Kidney tubule cell (primary cell): ENCODE results near the gene POLR1B.

ENCODE experiments used
- DNase-seq: peaks from one replicate; pipeline ENCODE4 v3.0.0-alpha.2; 2018; ENCODE audit warnings: low spot score

The POLR1B gene

DNA sequence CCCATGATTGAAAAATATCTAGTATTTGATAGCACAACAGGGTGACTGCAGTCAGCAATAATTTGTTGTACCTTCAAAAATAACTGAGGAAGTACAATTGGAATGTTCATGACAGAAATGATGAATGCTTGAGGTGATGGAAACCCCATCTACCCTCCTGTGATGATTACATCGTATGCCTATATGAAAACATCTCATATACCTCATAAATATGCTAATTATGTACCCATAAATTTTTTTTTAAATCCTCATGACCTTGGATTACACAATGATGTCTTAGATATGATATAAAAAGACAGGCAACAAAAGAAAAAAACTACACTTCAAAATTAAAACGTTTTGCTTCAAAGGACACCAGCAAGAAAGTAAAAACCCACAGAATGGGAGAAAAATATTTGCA lies 1.4 kb upstream of the POLR1B start:
- no peak for DNase-seq

DNA sequence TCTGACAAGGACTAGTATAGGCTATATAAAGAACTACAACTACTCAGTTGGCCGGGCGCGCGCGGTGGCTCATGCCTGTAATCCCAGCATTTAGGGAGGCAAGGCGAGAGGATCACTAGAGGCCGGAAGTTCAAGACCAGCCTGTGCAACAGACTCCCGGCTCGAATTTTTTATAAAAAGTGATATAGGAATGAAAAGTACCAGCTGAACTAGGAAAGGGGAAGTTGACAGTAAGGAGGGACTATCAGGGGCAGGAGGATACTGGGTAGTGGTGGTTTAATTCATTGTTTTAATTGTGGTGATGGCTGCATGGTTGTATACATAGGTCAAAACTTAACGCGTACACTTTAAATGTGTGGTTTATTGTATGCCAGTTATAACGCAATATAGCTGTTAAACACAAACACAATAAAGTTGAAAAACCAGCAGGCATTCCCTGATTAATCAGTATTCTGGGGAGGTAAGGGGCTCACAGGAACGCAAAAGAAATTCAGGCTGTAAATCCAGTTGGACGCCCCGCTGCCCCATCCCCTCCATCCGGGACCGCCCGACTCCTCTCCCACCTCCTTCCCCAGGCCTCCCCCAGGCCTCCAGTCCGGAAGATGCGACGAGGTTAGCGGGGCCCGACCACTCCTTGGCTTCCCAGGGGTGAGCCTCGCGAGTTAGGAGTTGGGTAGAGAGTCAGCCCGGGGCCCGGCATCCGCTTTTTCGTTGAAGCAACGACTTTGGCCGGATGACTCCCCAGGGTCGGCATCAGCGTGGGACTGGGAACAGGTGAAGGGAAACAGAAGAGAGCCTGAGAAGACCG lies 746 bp upstream of the POLR1B start:
- peak; percentile 67 for DNase-seq

- peak; percentile 25 for DNase-seq
Observed at GRCh38 chr2:112542984-112543661, 858 bp downstream of the POLR1B start.

DNA sequence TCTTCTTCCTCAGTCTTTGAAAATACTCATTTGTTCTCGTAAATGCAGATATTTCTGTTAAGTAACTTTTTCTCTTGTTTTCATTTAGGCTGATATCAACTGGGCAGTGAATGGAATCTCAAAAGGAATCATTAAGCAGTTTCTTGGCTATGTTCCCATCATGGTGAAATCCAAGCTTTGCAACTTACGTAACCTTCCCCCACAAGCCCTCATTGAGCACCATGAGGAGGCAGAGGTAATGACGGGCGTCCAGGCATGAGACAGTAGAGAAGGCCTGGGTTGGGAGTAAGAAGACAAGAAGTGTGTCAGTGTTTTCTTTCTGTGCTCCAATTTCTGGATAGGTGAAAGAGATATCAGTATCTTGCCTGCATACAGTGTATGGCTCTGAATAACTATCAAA lies 5.1 kb downstream of the POLR1B start:
- DNase-seq: peak; percentile 87

GRCh38 chr2:112548980-112549379 lies 6.7 kb downstream of the POLR1B start:
- no peak for DNase-seq

- DNase-seq: peak; percentile 73
Observed at GRCh38 chr2:112566104-112566503, 23.8 kb downstream of the POLR1B start.

DNA sequence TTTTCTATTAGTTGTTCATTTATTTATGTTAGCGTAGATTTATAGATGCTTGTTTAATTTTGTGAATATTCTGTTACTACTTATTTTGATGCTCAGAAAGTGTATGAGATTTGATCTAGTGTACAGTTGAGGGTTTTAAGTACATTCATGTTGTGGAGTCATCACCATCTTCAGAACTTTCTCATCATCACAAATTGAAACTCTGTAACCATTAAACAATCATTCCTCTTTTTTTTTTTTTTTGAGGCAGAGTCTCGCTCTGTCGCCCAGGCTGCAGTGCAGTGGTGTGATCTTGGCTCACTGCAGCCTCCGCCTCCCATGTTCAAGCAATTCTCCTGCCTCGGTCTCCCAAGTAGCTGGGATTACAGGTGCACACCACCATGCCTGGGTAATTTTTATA lies 24.2 kb downstream of the POLR1B start:
- peak; percentile 13 for DNase-seq

DNA sequence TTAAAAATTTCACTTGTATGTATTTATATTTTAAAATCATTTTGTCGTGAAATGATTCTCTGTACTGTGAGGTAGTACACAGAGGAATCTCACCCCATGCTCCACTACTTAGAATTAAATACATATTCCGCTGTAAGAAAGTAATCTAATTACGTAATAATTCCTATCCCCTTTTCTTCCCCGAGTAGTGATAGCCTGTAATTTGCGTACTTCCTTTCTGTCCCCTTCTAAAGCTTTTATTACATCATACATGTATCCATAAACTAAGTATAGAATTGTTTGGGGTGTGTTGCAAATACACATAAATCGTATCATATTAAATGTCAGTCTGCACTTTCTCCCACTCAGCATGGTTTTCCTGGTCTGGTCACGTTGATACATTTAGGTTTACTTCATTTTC lies 29.7 kb downstream of the POLR1B start:
- no peak for DNase-seq

DNA sequence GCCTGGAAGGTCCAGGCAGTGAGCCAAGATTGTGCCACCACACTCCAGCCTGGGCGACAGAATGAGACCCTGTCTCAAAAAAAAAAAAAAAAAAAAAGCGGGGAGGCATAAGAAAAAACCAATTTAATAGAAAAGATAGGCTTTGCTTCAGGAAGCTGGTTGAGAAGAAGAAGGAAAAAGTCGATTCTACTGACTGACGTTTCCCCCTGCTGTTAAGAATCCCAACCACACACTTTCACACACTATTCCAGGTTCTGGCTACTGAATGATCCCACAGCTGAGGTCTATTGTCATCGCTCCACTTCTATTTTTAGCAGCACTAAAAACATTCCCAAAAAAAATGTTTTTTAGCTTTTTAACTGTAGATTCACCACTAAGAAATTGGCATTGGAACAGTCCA lies 35.5 kb downstream of the POLR1B start:
- no peak for DNase-seq

- DNase-seq: peak; percentile 85
Observed at GRCh38 chr2:112579241-112579640, 37.0 kb downstream of the POLR1B start.

DNA sequence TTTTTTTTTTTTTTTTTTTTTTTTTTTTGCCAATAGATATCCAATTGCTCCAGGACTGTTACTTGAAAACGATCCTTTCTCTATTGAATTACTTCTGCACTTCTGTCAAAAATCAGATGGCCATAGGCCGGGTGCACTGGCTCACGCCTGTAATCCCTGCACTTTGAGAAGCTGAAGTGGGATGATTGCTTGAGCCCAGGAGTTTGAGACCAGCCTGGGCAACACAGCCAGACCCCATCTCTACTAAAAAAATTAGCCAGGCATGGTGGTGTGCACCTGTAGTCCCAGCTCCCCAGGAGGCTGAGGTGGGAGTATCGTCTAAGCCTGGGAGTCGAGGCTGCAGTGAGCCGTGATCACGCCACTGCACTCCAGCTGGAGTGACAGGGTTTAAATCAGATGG lies 37.8 kb downstream of the POLR1B start:
- DNase-seq: no peak

DNA sequence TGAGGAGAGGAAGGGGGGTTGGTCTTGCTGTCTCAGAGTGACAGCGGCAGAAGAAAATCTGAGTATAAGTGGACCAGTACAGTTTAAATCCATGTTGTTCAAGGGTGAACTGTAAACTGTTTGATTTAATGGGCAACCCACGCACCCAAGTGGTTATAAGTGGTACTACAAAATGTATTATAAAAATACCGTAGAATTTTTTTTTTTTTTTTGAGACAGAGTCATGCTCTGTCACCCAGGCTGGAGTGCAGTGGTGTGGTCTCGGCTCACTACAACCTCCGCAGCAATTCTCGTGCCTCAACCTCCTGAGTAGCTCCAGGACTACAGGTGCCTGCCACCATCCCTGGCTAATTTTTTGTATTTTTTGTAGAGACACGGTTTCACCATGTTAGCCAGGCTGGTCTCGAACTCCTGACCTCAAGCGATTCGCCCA lies 40.1 kb downstream of the POLR1B start:
- peak; percentile 79 for DNase-seq

DNA sequence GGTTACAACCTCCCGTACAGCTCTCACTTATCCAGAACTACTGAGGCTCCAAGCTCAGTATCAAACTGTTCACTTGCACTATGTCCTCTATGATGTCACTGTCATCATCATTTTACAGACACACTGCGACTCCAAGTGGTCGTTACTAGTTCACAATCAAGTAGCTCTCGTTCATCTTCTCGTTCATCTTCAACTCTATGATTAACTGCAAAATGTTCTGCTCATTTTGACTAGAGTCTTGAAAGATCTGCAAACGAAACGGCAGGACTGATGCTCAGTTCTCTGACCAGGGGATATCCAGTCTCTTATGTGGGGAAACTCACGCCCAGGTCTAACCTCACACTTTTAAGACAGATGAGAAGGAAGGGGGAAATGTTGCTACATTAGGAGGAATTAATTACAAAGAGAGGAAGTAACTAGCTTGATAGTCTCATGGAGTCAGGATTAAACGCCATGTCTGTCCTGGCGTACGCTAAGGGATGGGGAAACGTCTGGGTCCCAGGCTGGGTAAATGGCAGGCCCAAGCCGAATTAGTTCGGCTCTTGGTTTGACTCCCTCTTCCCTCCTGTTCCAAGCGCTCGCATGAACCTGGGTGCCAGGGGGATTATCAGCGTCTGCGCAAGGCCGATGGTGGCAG lies 41.4 kb downstream of the POLR1B start:
- peak; percentile 44 for DNase-seq

DNA sequence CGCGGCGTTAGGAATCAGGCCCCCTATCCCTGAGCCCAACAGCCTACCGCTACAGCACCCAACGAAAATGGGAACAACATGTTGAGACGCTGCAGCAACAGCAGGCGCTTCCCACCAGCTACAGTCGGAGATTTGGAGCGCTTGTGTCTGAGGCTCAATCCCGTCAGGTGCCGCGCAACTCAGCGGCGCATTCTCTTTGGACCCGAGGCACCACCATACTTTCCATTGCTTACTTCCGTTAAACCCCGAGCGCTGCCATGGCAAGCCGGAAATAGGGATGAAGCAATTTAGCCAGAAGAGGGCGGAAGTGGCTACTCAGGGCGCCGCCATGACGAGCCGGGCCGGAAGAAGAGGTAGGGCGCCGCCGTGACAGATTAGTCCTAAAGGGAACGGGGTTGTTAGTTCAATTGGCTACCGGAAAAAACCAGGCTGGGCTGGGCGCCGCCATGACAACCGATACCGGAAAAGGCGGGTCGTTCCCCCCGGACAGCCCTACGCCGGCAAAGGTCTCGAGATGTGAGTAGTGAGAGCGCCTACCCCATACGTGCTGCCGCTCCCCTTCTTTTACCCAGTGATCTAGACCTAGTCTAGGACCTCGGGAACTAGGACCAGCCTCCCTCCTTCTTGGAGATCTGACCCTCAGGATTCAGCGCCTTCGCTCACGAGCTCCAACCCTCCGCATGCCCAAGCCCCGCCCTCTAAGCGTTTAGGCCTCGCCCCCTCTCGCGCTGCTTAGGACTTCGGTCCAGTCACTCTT lies 42.0 kb downstream of the POLR1B start, which contains the start of gene CHCHD5:
CHCHD5 (plus strand) TSS at position 476 of the 757 bp plus-strand sequence; CDS start at position 515, 39 bp downstream.
- peak; percentile 99 for DNase-seq

DNA sequence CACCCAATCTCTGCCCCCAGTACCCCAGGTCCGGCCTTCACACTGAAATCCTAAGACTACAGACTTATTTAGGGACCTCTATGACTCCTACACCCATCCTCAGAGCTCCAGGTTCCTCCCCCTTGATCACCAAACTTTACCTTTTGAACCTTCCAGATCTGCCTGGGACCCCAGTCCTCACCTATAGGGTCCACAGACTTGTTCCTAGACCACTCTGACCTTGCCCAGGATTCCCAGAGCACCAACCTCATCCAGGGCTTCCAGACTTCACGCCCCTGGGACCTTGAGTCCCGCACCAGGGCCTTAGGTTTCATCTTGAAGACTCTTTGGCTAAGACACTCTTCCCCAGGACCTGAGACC lies 42.6 kb downstream of the POLR1B start:
- no peak for DNase-seq

DNA sequence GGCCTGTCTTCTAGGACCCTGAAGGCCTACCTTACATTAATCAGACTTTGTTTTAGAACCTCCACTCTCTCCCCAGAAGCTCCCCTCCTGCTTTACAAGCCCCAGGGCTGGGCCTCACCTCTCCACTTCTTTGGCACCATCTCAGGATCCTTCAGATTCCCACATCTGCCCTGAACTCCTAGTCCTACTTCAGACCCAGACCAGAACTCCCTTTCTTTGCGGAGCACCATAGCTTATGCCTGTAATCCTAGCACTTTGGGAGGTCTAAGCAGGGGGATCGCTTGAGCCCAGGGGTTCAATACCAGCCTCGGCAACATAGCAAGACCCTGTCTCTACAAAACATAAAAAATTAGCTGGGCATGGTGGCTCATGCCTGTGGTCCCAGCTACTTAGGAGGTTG lies 43.1 kb downstream of the POLR1B start:
- no peak for DNase-seq

DNA sequence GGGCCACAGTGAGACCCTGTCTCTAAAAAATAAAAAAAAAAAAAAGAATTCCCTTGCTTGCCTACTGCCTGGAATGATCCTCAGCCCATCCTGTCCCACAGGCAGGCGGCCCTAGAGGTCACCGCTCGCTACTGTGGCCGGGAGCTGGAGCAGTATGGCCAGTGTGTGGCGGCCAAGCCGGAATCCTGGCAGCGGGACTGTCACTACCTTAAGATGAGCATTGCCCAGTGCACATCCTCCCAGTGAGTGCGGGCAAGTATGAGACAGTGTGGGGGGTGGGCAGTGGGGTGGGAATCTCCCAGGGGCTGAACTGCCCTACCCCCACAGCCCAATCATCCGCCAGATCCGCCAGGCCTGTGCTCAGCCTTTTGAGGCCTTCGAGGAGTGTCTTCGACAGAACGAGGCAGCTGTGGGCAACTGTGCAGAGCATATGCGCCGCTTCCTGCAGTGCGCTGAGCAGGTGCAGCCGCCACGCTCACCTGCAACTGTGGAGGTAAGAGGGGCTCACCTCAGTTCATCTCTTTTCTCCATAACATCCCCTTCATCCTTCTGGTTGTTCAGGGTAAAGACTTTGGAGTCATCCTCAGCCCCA lies 43.7 kb downstream of the POLR1B start:
- DNase-seq: no peak

DNA sequence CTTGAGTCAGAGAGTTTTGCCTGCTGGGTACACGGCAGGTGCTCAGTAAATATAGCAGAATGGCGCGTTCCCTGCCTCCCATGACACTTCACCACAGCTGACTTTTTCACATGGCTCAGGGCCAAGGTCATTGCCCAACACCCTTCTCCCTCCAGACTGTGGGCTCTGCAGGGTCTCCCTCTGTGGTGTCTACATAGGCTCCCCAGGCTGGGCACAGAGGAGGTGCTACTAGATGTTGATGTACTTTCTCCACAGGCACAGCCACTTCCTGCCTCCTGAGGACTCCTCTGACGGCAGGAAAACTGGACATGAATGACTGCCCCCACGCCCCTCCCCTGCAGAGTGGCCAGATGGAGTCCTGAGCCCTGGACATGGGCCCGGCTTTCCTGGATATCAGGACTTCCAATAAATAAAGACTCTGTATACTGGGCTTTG lies 46.4 kb downstream of the POLR1B start:
- no peak for DNase-seq

DNA sequence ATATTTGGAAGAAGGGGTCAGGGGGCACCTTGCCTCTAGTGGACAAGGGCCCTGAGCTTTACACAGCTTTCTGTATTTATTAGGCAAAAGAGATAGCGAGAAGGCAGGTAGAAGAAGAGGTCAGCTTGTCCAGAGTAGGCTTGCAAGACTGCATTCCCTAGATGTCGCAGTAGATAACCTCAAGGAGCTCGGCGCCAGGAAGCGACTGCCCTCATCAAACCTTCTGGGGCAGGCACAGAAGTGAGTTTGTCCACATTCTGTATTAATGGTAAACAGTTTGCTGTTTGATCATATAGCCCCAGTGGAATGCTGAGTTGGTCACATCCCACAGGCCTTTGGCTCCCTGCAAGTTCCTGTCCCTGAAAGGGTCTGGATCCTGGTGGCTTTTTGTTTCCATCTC lies 49.1 kb downstream of the POLR1B start:
- no peak for DNase-seq

DNA sequence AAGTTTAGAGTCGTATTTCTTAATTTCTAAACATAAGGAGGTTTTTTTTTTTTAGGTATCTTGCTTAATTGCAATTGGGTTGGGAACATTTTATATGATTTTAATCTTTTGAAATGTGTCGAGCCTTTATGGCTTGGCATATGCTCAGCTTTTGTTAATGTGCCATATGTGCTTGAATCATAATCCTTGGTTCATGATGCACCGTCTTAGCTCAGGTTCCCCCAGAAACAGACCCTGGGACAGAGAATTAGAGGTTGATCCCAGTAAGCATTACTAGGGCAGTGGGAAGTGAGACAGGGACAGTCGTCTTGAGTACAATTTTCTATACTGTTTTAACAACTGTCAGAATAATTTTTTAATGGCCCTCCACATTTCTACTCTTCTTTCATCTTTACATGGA lies 51.5 kb downstream of the POLR1B start:
- no peak for DNase-seq

- no peak for DNase-seq
Observed at GRCh38 chr2:112597537-112598322, 55.5 kb downstream of the POLR1B start.
